NCI-H345 treated with DMSO at 0.1 percent for 48 hours (cell line): ENCODE results near the gene FRMD5.

Experiments
- DNase-seq: peaks from one replicate; lab custom pipeline; 2025; ENCODE audit not compliant: unreplicated experiment; lab: John Stamatoyannopoulos, UW

The FRMD5 gene

GRCh38 chr15:44096596-44096995 is 98.5 kb downstream of the FRMD5 start:
- DNase-seq, result no peak

- no peak for DNase-seq
Measured at GRCh38 chr15:44094781-44095180, 100.3 kb downstream of the FRMD5 start.

- no peak for DNase-seq
Measured at GRCh38 chr15:44093836-44094235, 101.2 kb downstream of the FRMD5 start.

GRCh38 chr15:44092221-44092620 is 102.8 kb downstream of the FRMD5 start:
- no peak for DNase-seq

- no peak for DNase-seq
Measured at GRCh38 chr15:44087578-44088465, 107.2 kb downstream of the FRMD5 start.

GRCh38 chr15:44084770-44085169 is 110.3 kb downstream of the FRMD5 start:
- DNase-seq, result no peak

GRCh38 chr15:44084171-44084570 is 110.9 kb downstream of the FRMD5 start:
- no peak for DNase-seq

- no peak for DNase-seq
Measured at GRCh38 chr15:44082558-44083157, 112.4 kb downstream of the FRMD5 start.

- DNase-seq, result no peak
Measured at GRCh38 chr15:44081026-44082013, 113.8 kb downstream of the FRMD5 start.

- no peak for DNase-seq
Measured at GRCh38 chr15:44075535-44075934, 119.5 kb downstream of the FRMD5 start.

- no peak for DNase-seq
Measured at GRCh38 chr15:44069489-44069888, 125.6 kb downstream of the FRMD5 start.

- DNase-seq, result no peak
Measured at GRCh38 chr15:44068347-44068746, 126.7 kb downstream of the FRMD5 start.

GRCh38 chr15:44066211-44066827 is 128.8 kb downstream of the FRMD5 start:
- peak; percentile 4 for DNase-seq

GRCh38 chr15:44064706-44065105 is 130.4 kb downstream of the FRMD5 start:
- no peak for DNase-seq

- DNase-seq, result no peak
Measured at GRCh38 chr15:44058126-44058525, 136.9 kb downstream of the FRMD5 start.

GRCh38 chr15:44045661-44046060 is 149.4 kb downstream of the FRMD5 start:
- no peak for DNase-seq

- DNase-seq, result no peak
Measured at GRCh38 chr15:44045217-44045616, 149.9 kb downstream of the FRMD5 start.

GRCh38 chr15:44038755-44039191 is 156.3 kb downstream of the FRMD5 start:
- DNase-seq, result no peak

- DNase-seq, result no peak
Measured at GRCh38 chr15:44035781-44036699, 159.0 kb downstream of the FRMD5 start.
